GM21717 (cell line): Measurements from ENCODE around the gene LRRC38.

Experiments
- ATAC-seq: cut with Tn5 transposase; IDR thresholded peaks from one replicate; pipeline ENCODE4 v1.9.1; 2021; ENCODE audit warnings: mild to moderate bottlenecking, moderate library complexity; ENCODE audit not compliant: unreplicated experiment

LRRC38 gene

DNA sequence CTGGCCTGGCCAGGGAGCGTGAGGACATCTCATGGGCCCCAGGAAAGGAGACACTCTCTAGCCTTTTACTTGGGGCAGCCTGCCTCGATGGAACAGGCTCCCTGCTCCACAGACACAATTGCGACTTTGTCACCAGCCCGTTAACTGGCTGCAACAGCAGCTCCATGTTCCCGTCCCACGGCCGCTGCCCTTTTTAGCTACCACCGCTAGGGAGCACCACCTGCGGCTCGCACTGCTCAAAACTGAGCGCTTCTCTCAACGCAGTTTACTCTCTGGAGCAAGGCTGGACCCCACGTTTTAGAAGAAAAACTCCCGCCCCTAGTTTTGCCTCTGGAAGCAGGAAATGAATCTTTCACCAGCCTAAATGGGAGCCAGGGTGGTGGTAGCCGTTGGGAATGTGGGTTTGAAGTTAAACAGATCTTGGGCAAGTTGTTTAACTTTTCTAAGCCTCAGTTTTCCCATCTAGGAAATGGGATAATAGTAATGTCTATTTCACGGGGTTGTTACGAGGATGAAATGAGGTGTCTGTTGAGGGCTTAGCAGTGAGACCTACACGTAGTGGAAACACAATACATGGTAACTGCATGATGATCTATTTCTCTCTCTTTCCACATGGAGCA lies 3.5 kb upstream of the LRRC38 start:
- ATAC-seq, result no peak

DNA sequence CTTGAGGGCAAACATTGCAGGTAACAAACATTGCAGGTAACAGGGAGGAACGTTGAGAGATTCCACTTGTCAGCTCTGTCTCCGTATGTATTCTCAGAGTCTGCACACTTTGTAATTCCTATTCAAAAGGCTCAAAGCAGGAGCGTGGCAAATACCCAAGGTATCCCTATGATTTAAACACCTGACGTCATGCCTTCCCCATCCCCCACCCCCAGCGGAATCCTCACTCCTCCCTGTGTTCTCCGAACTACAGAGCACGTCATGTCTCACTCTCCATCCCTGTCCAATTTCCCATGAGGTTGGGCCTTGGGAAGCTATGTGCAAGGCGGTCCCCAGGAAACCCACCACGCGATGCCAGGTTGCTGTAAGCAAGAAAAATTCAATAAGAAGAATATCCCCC lies 2.8 kb upstream of the LRRC38 start:
- ATAC-seq, result no peak

DNA sequence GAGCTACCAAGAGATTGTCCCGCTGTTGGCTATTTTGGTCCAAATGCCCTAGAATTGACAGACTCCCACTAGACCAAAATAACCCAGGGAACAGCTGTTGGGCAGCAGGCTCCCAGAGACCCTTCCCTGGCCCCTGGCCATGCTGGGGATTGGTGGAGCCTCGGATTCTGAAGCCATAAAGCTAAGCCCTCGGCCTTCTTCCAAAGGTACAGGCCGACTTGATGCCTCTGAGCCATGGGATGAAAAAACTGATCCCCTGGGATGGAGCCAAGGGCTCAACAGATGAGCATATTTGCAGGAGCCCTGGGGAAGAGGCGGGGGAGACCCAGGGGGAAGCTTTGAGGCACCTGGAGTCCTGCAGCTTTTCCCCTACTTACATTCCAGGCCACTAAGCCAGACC lies 1.0 kb upstream of the LRRC38 start:
- no peak for ATAC-seq

DNA sequence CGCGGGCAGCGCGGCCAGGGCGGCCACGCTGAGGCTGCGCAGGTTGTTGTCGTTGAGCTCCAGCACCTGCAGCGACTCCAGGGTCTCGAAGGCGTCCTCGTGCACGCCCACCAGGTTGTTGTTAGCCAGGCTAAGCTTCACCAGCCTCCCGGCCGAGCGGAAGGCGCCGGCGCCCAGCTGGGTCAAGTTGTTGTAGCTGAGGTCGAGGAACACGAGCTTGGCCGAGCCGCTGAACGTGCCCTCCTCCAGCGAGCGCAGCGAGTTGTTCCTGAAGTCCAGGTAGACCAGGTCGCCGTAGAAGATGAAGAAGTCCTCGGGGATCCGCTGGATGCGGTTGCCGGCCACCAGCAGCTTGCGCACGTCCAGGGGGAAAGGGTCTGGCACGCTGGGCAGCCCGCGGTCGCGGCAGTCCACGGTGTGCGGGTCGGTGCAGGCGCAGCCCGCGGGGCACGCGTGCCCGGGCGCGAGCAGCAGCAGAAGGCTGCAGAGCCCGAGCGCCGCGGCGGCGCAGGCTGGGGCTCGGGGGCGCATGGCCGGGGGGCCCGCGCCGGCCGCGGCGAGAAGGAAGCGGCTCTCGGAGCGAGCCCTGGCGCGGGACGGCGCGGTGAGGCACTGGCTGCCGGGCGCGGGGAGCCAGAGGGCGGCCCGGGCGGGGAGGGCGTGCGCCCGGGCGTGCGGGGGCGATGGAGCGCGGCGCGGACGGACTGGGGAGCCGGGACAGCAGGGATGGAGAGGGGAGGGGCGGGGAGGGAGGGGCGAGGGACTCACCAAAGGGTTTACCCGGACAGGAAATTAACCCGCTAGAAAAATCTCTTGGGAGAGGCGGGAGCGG lies 524 bp downstream of the LRRC38 start:
- ATAC-seq, result no peak

DNA sequence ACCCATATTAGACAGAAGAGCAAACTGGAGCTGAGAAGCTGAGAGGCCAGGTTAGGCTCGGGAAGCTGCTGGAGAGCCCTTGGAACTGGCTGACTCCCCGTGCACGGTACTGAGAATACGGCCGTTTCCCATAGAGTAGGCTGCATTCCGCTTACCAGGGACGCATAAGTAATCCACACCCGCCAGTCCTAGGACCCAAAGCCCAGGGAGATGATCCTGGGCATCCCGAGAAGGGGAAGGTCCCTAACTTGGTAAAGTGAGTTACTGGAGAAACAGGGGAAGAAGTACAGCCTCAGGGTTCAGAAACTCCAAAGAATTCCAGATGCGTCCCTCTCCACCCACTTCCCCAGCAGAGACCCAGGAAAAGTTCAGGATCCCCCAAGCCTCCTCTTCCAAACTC lies 1.3 kb downstream of the LRRC38 start:
- ATAC-seq, result no peak

DNA sequence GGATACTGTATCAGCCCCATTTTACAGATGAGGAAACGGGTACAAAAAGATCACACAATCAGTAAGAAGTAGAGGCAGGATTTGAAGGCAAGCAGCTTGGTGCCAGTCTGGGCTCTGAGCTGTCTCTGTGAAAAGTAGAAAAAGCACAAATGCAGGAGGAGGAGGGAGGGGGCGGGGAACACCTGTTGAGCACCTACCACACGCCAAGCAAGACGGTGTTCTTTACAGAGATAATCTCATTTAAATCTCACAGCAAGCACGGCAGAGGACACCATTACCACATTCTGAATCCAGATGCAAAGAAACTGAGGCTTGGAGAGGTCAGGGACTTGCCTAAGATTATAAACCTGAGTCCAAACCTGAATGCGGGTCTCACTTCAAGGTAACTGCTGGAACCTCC lies 3.3 kb downstream of the LRRC38 start:
- ATAC-seq, result no peak

DNA sequence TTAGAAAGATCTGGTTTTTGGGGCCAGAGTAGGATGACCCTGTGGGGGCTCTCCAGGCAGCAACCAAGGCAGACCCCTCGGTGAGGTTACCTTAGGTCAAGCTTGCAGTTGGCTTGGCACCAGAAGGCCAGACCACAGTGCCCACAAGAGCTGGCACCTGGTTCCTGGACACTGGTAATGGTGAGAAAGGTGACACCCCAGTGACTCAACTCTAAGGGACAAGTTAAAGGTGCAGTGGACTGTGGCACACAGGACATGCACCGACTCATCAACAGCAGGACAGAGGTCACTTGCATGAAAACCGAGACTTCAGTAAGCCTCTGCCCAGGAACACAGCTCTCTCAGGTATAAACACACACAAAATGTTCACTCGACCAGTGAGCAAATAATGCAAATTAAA lies 6.7 kb downstream of the LRRC38 start:
- no peak for ATAC-seq

DNA sequence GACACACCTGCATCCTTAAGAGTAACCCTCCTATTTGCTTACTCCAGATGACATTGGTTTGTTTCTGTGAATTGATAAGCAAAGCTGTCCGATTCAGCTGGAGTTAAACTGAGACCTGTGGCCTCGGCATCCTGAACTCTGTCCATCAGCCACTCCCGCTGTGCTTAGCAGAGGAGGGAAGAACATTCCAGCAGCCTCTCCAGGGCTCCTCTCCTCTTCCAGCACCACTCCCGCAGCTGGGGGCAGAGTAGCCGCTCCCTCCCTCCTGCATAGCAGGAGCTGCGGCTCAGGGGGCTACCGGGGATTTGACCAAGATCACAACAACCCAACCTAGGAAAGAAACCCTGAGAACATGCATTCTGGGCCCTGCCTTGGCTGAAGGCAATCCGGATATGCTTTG lies 8.8 kb downstream of the LRRC38 start:
- no peak for ATAC-seq

DNA sequence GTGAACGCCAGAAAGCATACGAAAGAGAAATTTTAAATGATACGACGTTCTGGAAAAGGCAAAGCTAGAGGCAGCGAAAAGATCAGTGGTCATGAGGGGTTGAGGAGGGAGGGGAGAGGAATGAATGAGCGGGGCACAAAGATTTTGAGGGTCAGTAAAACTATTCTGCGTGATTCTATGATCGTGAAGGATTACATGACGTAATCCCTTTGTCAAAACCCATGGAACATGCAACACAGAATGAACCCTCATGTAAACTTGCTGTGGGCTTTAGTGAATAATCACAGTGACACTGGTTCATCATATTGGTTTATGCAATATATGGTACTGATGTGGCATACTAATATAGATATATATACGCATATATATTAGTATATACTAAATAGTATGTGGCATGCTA lies 13.0 kb downstream of the LRRC38 start:
- ATAC-seq, result no peak

DNA sequence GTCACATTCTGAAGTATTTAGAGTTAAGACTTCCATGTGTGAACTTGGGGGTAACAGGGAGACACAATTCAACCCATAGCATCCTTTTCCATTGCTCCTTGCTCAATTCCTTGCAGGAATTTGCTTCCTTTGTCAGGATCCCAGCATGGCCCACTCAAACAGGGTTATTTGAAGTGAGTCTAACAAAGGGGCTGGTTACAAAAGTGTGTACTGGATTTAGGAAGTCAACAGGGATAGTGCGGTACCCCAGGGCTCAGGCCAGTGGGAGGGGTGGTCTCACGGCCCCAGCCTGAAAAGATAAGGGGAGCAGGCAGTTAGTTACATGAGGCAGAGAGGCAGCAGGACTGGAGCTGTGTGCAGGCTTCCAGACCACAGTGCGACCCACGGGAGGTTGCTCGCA lies 14.4 kb downstream of the LRRC38 start:
- ATAC-seq, result no peak

DNA sequence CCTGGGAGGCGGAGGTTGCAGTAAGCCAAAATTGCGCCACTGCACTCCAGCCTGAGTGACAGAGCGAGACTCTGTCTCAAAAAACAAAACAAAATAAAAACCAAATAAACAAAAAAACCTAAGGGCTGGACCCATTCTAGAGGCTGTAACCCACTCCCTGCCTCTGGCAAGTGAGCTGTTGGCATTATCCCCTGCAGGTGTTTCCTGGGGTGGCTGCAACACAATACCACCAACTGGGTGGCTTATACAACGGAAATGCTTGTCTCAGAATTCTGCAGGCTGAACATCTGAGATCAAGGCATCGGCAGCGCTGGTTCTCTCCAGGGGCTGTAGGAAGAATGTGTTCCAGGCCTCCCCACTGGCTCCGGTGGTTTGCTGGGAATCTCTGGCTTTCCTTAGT lies 15.2 kb downstream of the LRRC38 start:
- ATAC-seq, result no peak

DNA sequence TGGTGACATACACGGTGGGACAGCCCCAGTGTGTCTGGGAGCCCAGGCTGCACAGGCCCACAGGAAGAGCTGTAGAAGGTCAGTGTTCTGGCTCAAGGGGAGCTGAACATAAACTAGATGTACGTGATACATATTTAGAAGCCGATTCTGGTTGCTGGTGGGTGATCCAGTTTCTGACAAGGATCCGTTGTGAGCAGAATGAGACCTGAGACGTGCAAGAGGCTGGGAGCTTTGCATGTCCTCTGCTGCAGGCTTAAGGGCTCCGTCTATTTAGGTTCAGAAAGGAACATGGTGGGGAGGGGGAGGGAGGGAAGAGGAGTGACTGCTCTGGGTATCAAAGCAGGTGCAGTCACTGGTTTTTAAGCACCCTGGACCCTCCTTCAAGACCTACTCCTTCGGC lies 18.6 kb downstream of the LRRC38 start:
- ATAC-seq, result no peak

DNA sequence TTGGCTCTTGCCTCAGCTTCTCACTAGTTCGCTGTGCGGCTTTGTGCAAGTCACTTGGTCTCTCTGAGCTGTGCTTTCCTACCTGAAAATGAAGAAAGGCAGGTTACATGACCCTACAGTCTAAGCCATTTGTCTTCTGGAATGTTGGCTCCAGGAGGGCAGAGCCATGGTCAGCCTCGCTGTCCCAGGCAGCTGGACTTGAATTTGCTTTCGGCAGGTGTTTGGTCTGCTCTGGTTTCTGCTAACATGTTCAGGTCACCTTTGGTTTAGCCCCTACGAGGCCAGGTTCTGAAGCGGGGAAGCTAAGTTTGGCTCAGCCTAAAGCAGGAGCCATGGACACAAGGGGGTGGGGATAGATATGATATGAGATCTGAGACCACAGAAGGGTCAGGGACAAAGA lies 19.1 kb downstream of the LRRC38 start:
- no peak for ATAC-seq

DNA sequence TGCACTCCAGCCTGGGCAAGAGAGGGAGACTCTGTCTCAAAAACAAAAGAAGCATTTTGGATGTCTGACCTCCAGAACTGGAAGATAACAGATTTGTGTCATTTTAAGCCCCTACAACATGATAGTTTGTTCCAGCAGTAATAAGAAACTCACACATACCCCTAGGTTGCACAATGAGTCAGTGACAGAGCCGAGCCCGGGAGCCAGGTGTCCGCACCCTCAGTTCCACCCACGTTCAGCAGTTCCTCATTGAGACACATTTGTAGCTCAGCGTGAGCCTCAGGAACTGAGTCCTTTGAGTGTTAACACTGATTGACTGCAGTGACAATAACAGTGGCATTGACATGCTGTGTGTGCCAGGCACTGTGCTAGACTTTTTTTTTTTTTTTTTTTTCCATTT lies 19.8 kb downstream of the LRRC38 start:
- ATAC-seq, result peak; percentile 75

DNA sequence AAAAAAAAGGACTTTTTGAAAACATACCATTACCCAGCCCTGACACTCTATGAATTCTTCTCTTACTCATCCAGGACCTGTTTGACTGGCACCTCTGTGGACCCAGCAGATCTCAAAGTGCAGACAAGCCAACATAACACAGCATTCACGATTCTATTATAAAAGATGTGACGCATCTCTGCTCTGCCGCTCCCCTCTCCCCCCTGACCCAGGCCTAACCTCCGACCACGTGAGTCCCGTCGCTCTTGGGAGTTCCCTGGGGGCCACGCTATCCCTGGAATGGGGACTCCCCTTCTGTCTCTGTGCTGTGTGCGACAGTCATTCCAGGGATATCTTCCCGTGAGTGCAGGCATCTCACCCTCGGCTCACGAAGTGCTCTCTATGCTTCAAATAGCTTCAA lies 21.1 kb downstream of the LRRC38 start:
- no peak for ATAC-seq

DNA sequence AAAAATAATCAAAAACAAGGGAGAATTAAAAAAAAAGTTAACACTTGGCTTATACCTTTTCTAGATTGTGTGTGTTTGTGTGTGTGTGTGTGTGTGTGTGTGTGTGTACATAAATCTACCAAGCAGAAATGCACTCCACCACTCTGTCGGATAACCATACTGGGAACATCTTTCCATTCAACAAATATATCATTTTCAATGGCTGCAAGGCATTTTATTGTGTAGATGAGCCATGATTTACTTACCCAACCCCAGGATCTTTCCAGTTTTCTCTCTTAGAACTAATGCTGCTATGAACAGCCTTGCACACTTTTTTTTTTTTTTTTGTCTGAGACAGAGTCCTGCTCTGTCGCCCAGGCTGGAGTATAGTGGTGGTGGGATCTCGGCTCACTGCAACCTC lies 25.8 kb downstream of the LRRC38 start:
- no peak for ATAC-seq

DNA sequence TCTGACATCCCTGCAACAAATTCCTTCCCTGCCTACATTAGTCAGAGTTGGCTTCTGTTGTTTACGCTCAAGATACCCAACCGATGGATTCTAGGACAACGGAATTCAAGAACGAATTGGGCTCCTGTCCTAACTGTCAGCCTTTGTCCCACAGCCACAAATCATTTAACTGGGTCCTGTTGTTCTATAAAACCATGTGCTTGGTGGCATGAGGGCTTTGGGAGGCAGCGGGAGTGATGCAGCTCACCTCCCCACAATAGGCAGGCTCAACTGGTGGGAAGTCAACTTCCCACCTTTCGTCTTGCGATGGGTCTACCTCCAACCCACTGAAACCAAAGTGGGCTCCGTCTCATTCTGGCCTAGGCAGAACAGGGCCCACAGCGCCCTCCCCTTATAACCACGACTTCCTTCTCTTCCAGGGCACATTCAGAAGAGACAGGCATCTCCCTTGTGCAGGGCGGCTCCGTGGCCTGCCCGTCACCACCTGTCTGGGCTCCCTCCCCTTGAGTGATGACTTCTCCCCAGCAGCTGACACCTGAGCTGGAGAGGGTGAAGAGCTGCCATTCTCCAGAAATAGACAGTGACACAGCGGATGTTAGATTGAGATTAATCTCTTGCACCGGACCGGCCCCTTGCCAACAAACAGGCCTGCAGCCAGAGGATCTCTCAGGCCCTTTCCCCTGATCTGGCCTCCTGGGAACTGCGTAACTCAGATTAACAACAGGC lies 26.5 kb downstream of the LRRC38 start:
- ATAC-seq, result no peak

DNA sequence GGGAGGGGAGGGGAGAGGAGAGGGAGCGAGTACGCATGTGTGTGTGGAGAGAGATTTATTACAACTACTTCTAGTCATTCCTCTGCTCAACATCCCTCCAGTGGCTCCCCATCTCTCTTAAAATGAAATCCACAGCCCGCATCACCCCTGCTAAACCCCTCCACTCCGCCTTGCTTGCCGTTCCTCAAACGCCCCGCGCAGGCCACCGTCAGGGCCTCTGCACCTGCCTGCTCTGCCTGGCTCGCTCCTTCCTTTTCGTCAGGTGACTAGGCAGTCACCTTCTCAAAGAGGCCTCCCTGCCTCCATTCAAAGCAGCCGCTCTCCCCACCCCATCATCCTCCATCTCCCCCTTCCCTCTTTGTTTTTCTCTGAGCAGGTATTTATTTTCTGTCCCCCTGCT lies 29.9 kb downstream of the LRRC38 start:
- no peak for ATAC-seq

DNA sequence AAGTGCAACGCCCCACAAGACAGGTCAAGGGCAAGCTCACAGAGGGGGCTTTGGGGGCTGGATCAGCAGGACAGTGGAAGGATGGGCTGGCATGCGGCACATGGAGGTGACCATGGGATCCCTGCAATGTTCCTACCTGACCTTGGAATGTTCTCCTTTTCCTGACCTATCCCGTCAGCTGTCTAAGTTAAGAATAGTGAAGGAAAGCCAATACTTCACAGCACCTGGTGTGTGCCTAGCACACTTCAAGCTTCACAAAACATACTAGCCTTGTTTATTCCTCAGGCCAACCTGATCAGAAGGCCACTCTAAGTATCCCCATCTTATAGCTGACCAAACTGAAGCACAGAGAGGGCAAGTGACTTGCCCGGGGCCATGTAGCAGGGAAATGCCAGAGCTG lies 31.2 kb downstream of the LRRC38 start:
- no peak for ATAC-seq

DNA sequence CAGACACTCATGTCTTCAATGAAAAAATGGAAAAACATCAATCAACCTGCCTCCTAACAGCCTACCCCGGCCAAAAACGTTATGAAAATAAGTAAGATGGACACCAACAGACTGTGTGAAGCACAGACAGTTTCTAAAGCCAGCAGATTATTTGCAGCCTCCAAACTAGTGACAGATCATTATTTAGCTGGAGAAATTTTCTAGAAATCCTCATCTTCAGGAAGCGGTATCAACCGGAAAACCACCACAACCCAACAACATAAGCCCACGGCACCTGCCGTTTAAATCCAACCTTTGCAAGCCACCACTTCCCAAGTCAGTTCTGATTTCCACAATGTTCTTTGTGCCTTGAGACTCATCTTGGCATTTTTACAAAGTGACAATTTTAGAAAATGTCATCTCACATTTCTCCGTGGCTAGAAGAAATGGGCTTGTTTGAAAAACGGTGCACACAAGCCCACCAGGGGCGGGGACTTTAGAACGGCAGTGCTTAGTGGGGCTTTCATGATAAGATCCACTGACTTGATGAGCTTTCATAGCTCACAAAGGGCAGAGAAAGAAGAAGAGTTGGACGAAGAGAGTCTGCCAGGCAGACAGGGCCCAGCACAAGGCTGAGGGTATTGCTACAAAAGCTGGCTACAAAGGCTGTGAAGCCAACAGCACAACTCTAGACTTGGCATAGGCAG lies 34.5 kb downstream of the LRRC38 start:
- ATAC-seq, result no peak

DNA sequence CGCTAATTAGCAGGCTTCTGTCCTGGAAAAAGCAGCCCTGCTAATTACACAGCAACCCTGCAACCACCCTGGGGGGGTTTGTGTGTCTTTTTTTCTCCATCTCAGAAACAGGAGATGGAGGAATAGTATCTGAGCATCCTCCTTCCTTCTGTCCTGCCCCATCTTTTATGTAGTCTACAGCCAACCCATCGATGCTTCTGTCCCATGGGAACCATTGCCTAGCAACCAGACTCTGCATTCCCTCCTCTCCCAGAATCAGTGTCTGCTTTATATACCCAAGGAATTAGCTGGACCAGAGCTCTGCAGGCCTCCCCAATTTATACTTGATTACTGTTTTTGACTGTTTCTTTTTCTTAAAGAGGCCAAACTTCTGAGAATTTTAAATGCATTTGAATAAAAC lies 35.1 kb downstream of the LRRC38 start:
- ATAC-seq, result no peak

DNA sequence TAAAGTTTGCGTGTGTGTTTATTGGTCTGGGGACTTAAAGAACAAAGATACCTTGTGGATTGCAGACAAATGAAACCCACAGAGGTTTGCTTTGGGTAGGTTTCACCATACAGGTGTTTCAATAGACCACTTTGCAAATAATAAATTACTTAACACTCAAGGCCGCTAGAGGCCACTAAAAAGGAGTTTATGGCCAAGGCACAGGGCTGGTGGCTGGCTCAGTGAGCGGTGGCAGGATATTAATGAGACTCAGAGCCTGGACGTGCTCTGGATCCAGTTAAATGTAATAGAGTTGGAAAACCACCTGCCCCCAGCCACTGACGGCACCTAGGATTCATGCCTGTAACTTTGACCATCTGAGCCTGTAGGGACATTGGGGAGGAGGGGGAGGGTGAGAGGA lies 44.5 kb downstream of the LRRC38 start:
- ATAC-seq, result no peak
